Thyroid gland (tissue), 4 donors: ENCODE measurements around the gene BDNF.

Source experiments
- CTCF ChIP-seq, 6 experiments: fragments of 200-600 bp in 3 of 6; fragments of 450-650 bp in 3 of 6; sonication (generic) in 3 of 6; IDR thresholded peaks; one replicate each; pipeline ENCODE4 v1.5.1; 2016 to 2019; ENCODE audit warnings: antibody characterized with exemption in 6 of 6, mild to moderate bottlenecking in 2 of 6, inconsistent platforms in 1 of 6, moderate library complexity in 1 of 6
- POLR2A ChIP-seq, 2 donors: fragments of 450-650 bp; IDR thresholded peaks; one replicate each; pipeline ENCODE4 v1.6.1; 2017; ENCODE audit warnings: antibody characterized with exemption in 2 of 2, mild to moderate bottlenecking in 2 of 2, moderate library complexity in 1 of 2

GRCh38 chr11:27699926-27700350, 317 bp downstream of the BDNF start:
- TF ChIP-seq CTCF (IDR thresholded peaks at IDR 0.05) (no peak), POLR2A (IDR thresholded peaks at IDR 0.05) (no peak)
